Inflammatory macrophage (primary cell): ENCODE results near the gene HDAC4.
A peak's percentile ranks its signal among the peaks of the same experiment; 100 is the strongest.

Experiments used
- DNase-seq, 2 donors: peaks; one replicate each; pipeline ENCODE4 v3.0.0-alpha.2; 2020 to 2022

HDAC4 gene

DNA sequence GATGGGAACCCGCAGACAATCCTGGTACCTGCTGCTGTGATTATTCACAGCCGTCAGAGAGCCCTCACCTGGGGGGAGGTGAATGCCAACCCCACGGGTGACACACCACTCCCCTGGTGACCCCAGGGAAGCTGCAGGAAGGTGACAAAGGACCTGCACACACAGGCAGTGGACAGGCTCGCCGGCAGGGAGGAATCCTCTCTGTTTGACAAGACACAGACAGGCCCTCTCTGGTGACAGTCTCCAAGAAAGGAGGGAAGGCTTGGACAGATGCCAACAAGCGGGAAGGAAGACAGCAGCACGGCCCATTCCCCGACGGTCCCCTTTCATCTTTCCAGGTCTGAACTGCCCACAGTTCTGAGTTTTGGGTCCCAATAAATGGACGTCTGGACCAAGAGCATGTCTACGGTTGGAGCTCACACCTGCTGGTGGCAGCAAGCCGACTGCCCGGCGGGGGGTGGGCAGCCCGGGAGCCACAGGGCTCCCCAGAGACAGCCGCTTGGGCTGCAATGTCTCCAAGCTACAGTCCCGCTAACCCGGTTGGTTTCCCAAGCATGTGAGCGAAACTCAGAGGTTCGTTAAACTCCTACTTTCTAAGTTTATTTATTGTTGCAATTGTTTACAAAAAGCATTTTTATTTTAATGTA lies 31.8 kb downstream of the HDAC4 start:
- no peak for DNase-seq

GRCh38 chr2:239368321-239368720 lies 32.5 kb downstream of the HDAC4 start:
- DNase-seq: no peak

GRCh38 chr2:239366740-239367139 lies 34.1 kb downstream of the HDAC4 start:
- no peak for DNase-seq

DNA sequence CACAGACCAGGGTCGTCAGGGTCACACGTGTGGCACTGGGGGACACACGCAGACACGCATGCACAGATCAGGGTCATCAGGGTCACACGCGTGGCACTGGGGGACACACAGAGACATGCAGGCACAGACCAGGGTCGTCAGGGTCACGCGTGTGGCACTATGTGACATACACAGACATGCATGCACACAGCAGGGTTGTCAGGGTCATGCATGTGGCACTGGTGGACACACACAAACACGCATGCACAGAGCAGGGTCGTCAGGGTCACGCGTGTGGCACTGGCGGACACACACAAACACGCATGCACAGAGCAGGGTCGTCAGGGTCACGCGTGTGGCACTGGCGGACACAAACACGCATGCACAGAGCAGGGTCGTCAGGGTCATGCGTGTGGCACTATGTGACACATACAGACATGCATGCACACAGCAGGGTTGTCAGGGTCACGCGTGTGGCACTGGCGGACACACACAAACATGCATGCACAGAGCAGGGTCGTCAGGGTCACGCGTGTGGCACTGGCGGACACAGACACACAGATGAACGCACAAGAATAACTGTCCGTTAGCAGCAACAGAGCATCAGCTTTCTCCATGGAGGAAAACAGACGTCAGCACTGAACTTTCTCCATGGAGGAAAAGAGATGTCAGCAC lies 34.9 kb downstream of the HDAC4 start:
- DNase-seq: no peak

DNA sequence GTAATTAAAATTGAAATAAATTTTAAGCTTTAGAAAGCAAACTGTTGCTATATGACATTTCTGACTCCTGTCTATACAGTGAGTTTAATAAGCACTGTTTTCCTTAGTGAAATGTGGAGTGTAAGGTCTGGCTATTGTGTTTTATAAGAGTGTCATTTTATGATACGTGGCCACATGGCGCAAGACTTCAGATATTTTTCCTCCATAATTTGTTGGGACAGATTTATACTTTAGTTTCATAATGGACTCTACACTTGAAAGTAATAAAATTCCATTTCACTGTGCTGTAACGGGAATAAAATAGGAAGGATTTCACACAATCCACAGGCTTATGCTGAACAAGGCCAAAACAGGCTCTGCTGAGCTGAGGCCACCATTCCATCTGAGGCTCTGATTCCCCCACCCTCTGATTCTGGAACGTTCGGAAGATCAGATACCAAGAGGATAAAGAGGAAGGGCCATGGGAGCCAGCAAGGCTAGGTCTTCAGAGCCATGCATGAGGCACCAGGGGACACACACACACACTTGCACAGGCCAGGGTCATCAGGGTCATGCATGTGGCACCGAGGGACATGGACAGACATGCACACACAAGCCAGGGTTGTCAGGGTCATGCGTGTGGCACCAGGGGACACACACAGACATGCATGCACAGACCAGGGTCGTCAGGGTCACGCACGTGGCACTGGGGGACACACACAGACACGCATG lies 35.6 kb downstream of the HDAC4 start:
- DNase-seq: no peak

GRCh38 chr2:239363946-239364637 lies 36.7 kb downstream of the HDAC4 start:
- DNase-seq: no peak

DNA sequence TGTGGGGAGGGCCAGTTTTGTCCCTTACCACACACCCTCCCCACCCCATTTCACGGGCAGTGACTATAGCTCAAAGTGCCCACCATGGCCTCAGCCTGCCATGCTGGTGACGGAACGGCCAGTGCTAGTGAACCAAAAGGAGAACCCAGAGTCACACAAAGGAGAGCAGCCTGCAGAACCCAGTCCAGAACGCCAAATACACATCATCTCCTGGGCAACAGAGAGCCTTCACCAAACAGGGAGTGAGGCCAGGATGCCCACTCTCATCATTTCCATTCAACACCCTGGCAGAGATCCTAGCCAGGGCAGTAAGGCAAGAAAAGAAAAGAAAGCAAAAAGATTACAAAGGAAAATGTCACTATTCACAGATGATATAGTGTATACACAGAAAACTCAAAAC lies 38.3 kb downstream of the HDAC4 start:
- DNase-seq: no peak

- no peak for DNase-seq
Measured at GRCh38 chr2:239361311-239361642, 39.5 kb downstream of the HDAC4 start.

DNA sequence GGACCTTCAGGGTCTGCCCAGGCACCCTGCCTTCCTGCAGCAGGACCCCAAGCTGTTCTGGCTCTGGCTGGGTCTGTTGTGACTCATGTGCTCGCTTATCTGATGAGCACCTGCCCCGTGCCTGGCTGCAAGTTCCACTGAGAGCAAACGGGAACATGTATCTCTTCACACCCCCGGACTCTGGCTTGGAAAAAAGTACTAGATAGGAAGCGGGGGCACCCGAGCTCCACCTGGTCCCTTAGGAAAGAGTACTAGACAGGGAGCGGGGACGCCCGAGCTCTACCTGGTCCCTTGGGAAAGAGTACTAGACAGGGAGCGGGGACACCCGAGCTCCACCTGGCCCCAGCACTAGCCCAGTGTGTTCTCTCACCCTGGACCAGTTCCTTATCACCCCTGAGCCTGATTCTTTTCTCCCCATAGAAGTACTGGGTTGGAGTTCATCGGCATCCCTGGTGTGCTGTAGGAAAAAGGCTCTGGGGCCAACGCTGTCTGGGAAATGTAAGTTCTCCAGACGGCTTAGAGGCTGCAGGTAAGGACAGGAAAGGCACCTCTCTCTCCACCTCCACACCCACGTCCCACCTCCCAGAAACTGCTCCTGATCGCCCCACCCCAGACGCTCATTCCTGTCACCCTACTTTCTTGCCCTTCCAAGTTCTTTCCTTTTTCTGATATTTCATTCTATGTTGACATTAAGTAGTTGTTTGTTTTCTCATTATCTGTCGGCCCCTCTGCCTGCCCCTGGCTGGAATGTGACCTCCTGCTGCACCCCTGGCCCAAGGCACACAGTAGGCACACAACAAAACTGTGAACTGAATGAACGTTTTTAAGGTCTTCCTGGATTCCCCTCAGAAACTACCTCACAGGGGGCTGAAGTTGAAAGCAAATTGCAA lies 40.2 kb downstream of the HDAC4 start:
- DNase-seq: no peak

DNA sequence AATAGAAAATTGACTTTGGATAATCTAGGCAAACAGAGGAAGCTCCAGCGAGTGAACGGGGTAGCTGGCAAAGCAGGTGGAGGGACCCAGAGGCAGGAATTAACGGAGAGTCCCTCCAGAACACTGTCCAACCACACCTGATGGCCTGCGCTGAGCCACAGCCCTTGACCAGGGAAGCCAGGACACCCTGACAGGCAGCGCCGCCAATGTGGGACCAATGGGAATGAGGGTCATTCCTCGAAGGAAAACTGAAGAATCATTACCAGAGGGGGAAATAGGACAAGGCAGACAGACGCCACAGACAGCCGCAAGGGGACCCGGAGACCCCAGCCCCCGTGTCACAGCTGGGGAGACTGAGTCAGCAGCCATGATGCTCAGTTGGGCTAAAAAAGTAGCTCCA lies 40.8 kb downstream of the HDAC4 start:
- DNase-seq: no peak

- DNase-seq: peak; percentile 29 to 36
Measured at GRCh38 chr2:239359196-239359912, 41.5 kb downstream of the HDAC4 start.

- DNase-seq: no peak
Measured at GRCh38 chr2:239358062-239358754, 42.6 kb downstream of the HDAC4 start.

DNA sequence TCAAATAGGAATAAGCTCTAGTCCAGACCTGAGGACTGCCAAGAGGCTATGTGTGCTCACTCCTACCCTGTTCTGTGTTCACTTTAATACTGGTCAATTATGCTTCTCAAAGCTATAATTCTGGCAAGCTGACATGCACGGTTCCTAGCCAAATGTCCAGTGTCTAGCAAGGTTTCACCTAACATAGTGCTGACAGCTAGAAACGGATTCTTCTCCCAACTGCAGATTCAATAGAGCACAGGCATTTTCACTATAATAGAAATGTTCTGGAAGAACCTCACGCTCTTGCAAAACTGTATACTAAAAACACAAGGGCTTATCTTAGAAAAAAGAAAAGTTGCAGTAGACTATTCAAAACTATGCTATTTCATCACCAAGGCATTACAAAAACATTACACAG lies 45.1 kb downstream of the HDAC4 start:
- no peak for DNase-seq

DNA sequence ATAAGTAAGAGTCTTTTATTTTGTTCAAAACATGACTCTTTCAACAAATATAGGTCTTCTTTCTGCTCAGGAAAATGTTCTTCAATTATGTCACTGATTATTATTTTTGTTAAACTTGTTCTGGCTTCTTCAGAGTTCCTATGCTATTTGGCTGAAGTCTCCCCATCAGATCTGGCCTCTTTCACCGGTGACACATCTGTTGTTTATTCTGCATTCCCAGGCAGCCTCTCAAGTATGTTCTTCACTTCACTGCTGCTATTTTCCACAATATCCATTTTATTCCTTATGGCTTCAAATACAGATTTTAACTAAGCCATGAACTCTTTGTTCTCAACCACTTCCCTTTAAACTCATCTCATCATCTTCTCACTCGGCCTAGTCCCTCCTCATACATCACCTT lies 45.7 kb downstream of the HDAC4 start:
- no peak for DNase-seq

DNA sequence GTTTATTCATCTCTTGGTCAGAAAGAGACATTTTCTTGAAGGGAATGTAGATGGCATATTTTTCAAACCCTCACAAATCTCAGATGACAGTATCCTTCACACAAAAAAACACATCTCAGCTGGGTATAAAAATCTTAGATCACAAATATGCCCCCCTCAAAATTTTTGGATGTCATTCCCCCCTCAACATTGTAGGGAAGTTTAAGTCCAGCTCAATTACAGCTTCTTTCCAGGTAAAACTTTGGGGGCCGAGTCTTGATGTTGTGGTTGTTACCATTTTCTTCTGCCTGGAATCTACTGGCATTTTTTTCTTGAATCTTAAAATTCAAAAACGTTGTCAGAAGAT lies 46.1 kb downstream of the HDAC4 start:
- no peak for DNase-seq

DNA sequence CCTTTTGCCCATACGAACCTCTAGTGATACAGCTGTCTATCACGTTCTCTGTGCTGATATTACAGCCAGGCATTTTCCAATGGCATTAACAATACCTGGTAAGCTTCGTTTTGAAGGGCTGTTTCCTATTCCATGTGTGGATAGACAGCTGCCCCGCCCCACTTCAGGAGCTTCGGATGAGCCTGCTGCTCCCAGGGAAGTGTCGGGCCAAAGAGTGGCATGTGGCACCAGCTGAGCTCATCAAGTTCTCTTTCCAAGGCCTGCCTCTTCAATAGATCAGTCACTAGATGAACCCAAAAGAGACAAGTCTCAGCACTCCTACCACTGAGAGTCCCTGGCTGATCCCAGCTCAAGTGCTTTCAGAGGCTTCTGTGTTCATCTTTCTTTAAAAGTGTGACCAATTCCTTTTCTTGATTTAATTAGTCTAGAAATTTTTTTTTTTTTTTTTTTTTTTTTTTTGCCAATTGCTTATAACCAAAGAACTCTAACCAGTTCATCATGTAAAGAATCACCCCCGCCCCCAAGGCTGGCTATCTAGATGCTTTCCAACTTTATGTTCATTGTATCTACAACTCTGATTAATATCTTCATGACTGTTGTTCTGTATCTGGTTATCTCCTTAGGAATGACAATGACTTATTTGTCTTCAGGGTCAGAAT lies 46.6 kb downstream of the HDAC4 start:
- no peak for DNase-seq

DNA sequence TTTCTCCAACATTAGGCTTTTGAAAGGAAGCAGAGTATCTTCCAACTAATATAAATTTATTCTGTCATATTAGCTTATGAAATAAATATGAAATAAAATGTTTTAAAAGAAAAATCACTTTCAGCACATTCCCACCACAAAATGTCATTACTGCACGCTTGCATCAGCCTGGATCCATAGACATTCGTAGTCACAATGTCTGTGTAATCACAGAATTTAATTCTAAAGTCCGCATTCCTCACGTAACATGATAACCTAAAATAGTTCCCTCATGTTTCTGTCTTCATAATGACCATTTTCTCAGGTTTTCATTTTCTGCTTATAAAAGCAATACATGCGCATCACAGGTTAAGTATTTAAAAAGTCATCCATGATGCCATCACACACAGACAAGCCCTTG lies 47.1 kb downstream of the HDAC4 start:
- no peak for DNase-seq

DNA sequence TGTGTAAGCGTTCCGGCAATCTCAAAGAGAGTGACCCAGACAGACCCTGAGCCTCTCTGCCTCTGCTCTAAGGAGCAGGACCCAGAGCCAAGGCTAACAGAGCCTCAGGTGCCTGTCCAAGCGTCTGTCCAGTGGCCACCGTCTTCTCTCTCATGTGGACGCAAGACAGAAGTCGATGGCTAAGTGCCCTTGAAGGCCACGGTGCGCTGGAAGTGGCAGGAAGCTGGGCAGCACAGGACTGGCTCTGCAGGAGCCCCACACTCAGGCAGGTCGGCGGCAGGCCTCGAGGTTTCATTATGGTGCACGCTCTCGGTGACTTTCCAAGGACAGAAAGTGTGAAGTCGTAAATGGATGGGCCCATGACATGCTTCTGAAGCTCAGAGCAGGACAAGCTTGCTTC lies 49.1 kb downstream of the HDAC4 start:
- DNase-seq: no peak

DNA sequence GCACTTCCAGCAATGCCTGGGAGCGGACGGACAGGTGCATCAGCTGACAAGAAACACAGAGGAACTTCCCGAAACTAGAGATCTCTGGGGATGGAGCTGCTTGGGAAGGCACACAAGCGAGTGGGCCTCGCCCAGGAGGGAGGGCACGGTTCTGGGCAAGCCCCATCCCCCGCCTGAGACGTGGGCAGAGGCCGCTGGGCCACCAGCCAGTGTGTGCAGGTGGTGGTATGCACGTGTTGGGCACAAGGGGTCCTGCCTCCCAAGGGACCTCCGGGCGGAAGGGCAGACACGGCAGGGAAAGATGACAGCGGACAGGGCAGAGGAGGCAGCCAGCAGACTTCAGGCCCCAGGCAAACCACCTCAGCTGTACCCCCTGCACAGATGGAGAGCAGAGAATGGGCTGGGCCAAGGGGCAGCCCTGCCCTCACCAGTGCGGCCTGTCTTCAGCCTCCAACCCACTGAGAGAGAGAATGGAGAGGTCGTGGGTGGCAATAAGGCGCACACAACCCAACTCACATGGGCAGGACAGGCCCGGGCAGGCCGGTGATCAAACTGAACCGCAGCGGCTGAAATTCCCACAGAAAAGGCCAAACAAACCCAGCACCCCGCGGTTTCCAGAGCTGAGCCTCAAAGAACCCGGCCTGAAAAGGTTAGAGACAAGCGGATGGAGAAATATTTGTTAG lies 51.2 kb downstream of the HDAC4 start:
- no peak for DNase-seq
